HG02973 (cell line): ENCODE data around the gene KDM3B.

Experiments
- ATAC-seq: cut with Tn5 transposase; IDR thresholded peaks from one replicate; pipeline ENCODE4 v1.9.1; 2021; ENCODE audit warnings: moderate library complexity; ENCODE audit not compliant: unreplicated experiment

KDM3B gene

DNA sequence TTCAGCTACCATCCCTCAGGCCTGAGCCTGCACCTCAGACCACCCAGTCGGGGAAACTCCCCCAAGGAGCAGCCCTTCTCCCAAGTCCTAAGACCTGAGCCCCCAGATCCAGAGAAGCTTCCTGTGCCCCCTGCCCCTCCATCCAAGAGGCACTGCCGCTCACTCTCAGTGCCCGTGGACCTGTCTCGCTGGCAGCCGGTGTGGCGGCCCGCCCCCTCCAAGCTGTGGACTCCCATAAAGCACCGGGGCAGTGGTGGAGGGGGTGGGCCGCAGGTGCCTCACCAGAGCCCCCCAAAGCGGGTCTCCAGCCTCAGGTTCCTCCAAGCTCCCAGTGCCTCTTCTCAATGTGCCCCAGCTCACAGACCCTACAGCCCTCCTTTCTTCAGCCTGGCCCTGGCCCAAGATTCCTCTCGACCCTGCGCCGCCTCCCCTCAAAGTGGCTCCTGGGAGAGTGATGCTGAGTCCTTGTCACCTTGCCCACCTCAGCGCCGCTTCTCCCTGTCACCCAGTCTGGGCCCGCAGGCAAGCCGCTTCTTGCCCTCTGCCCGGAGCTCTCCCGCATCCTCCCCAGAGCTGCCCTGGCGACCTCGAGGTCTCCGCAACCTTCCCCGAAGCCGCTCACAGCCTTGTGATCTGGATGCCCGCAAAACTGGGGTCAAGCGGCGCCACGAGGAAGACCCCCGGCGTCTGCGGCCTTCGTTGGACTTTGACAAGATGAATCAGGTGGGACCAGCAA, 7.4 kb upstream of the KDM3B start:
- no peak for ATAC-seq

DNA sequence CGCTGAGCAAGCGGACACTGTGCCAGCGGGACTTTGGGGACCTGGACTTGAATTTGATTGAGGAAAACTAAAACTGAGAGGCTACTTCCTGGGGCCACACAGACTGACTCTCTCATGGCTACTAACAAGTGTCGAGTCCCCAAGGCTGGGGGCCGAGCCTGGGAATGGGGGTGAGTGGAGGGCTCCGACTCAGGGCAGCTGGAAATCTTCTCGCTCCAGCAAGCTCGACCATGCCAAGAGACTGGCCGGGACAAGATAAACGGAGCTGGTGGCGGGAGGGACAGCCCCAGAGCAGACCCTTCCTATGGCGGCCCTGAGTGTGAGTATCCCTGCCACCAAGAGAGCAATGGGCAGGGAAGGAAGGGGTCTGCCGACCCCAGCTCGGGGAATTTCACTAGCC, 5.6 kb upstream of the KDM3B start:
- ATAC-seq: no peak

DNA sequence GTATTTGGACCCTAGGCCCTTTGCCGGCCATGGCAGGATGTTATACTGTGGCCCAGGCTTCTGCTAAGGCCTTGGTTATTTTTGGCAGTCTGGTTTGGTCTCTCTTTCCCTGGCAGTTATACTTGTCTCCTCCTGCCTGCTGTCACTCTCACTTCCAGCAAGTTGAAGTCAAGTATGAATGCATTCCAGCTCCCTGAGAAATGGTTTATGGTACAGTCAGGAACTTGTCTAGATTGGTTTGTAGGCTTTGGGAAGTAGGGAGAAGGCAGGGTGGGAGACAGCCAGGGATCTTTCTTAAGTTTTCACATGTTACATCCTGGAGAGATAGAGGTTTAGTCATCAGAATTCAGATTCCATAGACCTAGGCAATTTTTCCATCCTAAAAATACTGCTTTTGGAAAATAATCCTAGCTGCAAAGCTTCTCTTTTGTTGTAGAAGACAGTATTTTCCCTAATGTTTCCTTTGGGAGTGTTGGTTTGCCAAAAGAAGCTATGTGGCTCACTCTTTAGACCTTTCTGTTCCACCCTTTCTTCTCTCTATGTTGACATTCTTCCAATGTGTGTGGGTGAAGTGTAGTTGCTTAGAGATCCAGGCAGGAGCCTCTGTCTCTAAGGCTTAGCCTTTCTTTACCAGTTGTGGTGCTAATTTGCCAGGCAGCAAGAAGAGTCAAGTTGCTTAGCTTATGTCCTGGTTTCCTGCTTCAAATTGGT, 2.5 kb upstream of the KDM3B start:
- ATAC-seq: no peak

DNA sequence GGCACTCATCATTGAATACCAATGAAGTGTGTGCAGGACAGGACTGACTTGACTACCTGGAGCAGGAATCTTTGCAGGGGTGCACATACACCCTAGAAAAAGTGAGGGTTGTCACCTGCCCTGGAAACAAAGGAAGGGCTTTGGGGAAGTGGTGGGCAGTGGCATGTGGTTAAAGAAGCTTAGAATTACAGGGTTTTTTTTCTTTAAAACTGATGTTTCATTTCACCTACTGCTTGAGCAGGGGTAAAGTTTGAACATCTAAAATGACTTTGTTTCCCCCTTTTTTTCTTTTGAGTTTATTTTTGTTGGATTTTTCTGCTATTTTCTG, 2.0 kb upstream of the KDM3B start:
- ATAC-seq: no peak

DNA sequence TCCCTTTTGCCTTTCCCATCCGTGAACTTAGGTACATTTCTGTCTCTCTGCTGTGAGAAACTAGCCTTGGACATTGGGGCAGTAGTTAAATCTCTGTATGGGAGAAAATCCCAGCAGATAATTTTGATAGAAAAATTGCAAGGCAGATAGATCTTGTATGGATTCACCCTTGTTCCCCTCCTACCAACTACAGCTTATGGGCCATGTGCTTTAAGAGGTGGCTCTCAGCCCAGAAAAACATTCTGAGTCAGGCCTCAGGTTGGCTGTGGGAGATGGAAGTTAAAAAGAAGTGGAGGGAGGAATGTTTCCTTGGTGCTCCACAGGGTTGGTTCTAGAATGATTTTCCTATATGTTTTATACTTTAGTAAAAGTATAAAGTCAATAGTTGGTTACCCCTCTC, 1.4 kb upstream of the KDM3B start:
- ATAC-seq: no peak

DNA sequence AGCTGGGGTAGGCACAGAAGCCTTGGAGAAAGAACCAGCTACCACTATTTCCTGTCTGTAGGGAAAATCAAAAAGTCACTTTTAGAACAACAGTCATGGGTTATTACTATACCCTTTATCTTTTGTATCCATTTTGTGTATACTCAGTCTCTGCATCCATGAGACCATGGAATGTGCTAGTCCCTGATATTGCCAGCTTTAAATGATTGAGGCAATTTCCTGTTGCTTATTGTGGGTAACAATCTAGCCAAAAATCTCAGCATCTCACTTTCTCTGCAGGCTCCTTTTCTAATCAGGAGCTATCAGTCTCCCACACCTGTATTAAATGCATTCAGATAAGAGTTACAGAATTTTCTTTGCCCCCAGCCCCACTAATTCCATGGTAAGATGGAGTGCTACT, 968 bp upstream of the KDM3B start:
- ATAC-seq: no peak

DNA sequence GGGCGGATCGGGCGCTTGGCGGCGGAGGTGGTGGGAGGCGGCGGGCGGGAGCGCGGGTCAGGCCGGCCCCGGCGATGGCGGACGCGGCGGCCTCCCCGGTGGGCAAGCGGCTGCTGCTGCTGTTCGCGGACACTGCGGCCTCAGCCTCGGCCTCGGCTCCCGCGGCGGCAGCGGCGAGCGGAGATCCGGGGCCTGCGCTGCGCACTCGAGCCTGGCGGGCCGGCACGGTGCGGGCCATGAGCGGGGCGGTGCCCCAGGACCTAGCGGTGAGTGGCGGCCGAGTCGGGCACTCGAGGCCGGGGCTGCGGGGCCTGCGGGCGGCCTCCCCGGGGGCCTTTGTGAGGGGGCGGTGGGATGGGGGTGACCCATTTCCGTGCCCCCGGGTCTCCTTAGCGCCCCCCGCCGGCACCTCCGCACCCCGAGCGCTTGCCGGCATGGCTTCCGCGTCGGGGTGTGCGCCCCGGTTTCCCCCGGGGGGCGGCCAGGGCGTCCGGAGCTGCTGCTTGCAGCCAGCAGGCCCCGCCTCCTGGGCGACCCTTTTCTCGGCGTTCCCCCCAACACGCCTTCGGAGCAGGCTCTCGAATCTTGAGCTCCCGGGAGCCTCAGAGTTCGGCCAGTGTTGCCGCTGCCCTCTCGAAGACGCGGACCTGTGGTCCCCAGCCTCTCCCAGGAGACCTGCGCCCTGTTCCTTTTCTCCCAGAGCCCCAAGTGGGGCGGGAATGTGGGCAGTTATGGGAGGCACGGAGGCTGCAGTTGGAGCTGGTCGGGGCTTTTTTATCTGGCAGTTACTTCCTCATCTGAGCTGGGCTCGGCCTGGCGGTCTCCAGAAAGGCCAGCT, 456 bp downstream of the KDM3B start:
- ATAC-seq: peak; percentile 37

DNA sequence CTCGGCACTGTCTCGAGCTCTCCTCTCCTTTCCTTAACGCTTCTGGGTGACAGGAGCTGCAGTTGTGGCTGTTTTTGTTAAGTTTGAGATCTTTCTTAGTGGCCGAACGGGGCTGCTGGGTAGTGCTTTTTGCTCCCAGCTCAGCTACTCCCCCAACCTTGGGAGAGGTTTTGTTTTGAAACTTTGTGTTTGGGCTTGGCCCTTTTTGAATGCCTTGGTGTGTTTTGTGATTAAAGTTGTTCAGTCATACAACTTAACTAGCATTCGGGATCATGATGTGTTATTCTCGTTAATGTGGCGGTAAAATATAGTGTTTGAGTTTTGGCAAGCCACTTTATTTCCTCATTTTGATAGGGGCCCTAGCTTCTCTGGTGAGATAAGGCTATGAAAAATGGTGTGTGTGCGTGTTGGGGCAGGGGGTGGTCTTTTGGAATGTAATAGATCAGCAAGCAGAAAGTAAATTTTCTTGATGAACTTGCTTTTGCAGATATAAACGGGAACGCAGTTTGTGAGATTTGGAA, 1.1 kb downstream of the KDM3B start:
- no peak for ATAC-seq

DNA sequence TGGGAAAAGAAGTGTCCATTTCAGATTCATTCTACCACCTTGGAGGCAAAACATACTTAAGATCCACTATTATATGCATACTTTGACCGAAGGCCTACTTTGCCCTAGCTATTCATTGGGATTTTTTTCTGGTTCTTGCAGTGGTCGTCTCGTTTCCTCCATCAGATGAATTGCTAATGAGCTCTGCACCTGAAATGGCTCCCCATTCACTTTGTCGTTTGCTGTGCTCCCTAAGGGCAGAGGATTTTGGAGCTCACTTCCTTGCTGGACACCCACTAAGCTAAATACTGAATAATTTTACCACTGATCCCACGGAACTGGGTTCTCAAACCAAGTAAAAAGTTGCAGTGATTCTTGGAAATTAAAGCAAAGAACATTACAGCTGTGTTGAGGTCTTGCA, 1.9 kb downstream of the KDM3B start:
- ATAC-seq: no peak

DNA sequence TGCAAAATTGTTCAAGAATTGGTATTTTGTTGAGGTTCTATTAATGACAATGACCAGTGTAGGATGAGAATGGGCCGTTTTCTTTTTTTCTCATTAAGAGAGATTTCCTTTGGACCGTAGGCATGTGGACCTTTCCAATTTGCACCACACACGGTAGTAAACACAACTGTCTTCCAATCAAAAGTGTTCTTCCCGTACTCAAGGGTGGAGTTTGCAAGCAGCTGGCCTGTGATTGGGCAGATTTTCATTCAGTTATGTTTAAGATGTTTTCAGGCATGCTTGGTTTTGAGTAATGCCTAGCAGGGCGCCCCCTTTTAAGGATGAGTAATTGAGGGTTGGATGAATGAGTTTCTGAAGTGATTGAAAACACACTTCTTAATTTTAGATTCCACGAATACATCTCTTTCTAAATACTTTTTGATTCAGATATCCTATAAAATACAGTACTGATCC, 2.5 kb downstream of the KDM3B start:
- peak; percentile 38 for ATAC-seq

DNA sequence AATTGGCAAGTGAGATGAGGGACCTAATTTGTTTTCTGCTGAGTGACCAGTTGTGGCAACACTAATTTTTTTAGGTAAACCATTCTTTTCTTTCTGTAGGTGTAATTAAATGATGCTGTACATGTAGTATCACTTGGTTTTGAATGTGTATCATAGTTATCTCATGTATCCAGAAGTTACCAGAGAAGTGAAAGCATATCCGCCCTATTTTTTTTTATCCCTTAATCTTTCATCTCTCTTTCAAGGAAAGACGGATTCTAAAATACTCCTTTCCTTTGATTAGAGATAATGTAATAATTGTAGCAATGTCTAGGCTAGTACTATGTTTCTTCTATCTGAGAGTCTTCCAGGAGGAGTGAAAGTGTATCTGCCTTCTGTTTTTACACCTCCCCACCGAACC, 7.1 kb downstream of the KDM3B start:
- ATAC-seq: no peak

DNA sequence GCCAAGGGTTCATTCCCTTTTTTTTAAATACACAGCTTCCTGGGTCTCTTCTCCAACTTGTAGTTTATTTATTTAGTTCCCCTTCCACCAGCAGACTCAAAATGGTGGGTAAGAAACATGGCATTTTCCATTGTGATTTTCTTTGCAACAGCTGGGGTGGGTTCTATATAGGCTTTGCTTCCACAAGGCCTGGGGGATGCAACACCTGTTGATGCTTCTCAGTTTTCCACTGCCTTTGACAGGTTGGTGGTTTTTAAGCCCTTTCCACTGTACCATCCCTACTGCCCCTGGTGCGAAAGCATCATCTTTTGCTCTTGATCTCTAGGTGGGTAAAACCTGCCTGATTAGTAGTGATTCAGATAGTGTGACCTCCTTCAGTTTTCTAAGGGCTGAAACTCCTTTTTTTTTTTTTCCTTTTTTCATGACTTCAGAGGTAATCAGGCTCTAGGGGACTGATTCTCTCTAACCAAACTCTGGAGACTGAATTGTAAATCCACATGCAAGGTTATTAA, 8.5 kb downstream of the KDM3B start:
- no peak for ATAC-seq

DNA sequence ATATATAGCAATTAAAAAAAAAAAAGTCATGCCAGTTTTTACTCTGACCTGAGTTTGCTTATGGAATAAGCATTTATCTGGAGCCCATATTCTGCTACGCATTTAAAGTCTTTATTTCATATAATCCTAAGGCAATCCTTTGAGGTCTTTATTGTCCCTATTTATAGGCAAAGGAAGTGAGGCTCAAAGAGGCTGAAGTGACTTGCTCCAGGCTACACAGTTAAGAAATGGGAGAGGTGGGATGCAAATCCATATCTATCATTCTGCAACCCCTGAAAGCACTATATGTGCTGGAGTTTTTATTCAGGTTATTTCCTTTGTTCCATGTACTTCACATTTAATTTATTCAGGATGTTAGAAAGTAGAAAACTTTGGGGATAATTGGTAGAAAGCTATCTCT, 12.1 kb downstream of the KDM3B start:
- no peak for ATAC-seq

DNA sequence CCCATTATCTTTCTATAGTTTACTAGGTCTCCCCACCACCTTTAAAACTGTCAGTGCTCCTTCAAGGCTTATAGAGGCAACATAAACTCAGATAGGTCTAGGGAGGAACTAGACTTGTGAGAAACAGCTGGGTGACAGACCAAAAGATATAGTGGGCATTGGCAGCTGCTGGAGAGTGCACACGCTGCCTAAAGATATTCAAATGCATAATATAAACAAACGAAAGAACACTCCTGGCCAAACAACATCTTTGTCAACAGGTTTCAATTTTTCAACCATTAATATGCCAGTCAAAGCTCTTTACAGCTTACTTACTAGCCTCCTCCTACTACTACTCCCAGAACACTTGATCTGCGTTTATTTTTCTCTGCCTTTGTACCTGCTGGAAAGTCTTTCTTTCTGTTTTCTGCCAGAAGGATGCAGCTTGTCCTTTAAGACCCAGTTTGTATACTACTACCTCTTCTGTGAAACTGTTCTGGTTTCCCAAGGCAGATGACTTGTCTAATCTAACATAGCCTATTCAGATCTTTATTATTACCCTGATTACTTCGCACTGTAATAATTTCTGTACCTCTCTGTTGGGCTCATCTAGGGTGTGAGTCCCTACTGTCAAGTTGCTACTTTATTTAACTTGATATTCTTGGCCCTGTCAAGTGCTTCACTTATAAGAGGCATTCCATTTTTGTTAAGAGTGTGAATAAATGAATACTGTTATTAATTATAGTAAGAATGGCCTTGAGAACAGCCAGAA, 14.3 kb downstream of the KDM3B start:
- ATAC-seq: no peak

DNA sequence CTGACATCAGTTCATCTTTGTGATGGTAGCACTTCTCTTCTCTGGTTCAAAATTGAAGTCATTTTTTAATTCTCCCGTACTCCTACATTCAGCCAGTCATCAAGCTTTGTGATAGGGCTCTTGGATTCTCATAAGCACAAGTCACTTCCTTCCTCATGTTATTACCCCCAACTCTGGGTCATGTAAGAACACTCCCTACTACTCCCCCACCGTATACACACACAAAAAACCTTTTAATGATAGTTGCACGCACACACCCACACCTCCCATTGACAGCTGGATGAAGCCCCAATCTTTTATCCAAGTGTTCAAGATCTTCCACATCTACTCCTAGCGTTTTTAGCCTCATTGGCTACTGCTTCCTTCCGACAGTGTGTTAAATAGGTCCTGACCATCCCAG, 16.8 kb downstream of the KDM3B start:
- ATAC-seq: no peak

DNA sequence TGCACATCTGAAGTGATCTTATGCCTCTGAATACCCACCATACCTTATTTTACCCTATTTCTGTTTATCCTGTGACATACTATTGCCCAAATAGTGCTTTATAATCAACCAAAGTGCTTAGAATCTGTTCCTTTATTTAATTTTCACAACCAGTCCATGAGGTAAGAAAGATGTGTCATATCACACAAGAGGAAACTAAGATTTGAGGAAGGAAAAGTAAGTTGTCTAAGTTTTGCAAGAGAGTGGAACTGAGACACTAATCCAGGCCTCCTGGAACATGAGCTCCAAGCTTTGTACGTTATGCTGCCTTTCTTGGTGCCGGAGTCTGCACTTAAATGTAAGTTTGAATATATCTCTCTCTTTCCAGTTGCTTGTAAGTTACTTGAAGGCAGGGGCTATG, 17.2 kb downstream of the KDM3B start:
- no peak for ATAC-seq

DNA sequence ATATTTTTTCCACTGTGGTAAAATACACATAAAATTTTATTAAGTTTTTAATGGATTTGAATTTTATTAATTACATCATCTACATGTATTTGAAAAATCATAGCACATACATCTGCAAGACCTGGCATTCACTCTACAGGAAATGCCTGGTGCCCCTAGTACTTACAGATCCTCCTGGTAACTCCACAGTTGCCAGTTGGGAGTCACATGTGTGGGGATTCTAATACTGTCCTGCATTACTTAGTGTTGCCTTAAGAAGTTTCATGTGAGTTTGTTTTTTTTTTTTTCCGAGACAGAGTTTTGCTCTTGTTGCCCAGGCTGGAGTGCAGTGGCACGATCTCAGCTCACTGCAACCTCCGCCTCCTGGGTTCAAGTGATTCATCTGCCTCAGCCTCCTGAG, 18.1 kb downstream of the KDM3B start:
- ATAC-seq: no peak

DNA sequence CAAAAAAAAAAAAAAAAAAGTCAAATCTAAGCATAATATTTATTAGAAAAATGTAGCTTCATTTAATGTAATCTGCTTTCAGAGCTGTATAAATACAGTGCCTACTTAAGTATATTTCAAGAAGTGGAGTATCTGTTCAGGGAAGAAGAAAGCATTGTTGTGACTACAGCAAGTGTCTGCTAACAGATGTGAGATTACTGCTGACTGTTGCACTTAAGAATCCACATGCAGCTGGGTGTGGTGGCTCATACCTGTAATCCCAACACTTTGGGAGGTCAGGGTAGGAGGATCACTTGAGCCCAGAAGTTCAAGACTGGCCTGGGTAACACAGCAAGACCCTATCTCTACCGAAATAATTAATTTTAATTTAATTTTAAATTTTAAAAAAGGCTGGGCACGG, 19.0 kb downstream of the KDM3B start:
- no peak for ATAC-seq

DNA sequence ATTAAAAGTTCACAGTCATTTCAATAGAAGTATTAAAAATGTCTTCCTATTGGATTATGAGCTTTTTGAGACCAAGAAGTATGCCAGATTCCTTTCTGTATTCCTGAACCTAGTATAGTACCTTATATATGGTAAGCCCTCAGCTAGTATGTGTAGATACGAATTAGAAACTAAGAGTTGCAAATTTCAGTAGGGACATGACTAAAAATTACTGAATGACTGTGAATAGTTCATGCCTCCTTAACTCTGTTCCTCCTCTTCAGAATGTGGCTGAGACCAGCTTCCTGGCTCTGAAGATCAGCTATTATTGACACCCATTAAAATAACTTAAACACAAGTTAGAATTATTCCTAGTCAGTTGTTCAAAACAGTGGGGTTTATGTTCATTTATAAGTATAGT, 19.7 kb downstream of the KDM3B start:
- ATAC-seq: peak; percentile 76

DNA sequence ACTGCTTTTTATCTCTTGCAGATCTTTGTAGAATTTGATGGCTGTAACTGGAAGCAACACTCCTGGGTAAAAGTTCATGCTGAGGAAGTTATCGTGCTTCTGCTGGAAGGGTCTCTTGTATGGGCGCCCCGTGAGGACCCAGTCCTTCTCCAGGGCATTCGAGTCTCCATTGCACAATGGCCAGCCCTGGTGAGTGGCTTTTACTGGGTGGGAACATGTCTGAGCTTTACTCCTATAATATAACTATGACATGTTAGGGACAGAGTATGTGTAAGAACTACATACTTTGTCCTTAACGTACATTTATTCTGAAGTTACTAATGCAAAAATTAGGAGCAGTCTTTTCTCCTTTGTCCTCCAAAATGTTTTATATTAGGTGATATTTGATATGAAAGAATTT, 20.2 kb downstream of the KDM3B start:
- no peak for ATAC-seq

DNA sequence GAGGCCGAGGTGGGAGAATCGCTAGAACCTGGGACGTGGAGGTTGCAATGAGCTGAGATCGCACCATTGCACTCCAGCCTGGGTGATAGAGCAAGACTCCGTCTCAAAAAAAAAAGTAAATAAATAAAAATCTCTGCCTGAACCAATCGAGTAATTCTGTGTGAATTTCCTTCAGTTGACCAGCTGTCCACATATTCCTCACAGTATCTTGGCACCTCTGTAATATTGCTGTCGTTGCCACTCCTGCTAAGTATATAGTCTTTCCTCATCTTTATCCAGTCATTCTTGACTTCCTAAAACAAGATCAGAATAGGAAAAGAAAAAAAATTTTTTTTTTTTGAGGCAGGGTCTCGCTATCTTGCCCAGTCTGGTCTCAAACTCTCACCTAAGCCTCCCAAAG, 29.9 kb downstream of the KDM3B start:
- no peak for ATAC-seq
